GM23248 (cell line): ENCODE measurements around the gene RPS5.

Experiments
- EZH2 ChIP-seq: fragments of 200-600 bp; sonication (generic); IDR thresholded peaks from 2 replicates; pipeline ENCODE4 v1.6.1; 2018; ENCODE audit warnings: antibody characterized with exemption, mild to moderate bottlenecking; ENCODE audit not compliant: insufficient read depth, poor library complexity, severe bottlenecking
- EZH2phosphoT487 ChIP-seq: fragments of 200-600 bp; sonication (generic); IDR thresholded peaks from 2 replicates; pipeline ENCODE4 v1.6.1; 2018; ENCODE audit warnings: antibody characterized with exemption, moderate library complexity, mild to moderate bottlenecking, low read depth; ENCODE audit not compliant: insufficient read depth

GRCh38 chr19:58349590-58349989 is 37.5 kb upstream of the RPS5 start:
- TF ChIP-seq EZH2 (no peak), EZH2phosphoT487 (no peak)
